K562 (cell line): ENCODE results near the gene ERMARD. TPM values are rescaled to one million over a fixed set of nuclear protein-coding genes. Genes with fewer than 3 reads are reported as not detected.

Source experiments
- ATF7 ChIP-seq: fragments of 450-650 bp; IDR thresholded peaks from 2 replicates; pipeline ENCODE4 v1.7.1; 2014; ENCODE audit warnings: mild to moderate bottlenecking, moderate library complexity
- BCOR ChIP-seq: fragments of 450-650 bp; IDR thresholded peaks from 2 replicates; pipeline ENCODE4 v1.6.1; 2016
- KLF16 ChIP-seq: IDR thresholded peaks from 2 replicates; pipeline ENCODE4 v1.6.1; 2016; ENCODE audit warnings: antibody characterized with exemption
- LEF1 ChIP-seq: fragments of 450-650 bp; IDR thresholded peaks from 2 replicates; pipeline ENCODE4 v1.6.1; 2016; ENCODE audit warnings: mild to moderate bottlenecking
- MECOM ChIP-seq: fragments of 250-450 bp; sonication (Bioruptor Pico); IDR thresholded peaks from 2 replicates; pipeline ENCODE4 v1.8.0; 2022; ENCODE audit warnings: inconsistent platforms
- MEIS2 ChIP-seq: fragments of 450-650 bp; IDR thresholded peaks from 2 replicates; pipeline ENCODE4 v1.6.1; 2014; ENCODE audit warnings: mild to moderate bottlenecking; ENCODE audit not compliant: partially characterized antibody
- NFRKB ChIP-seq: fragments of 450-650 bp; IDR thresholded peaks from 2 replicates; pipeline ENCODE4 v1.6.1; 2016; ENCODE audit warnings: low read depth
- TCF7L2 ChIP-seq: fragments of 150-350 bp; IDR thresholded peaks from 2 replicates; pipeline ENCODE4 v1.6.1; 2016; ENCODE audit warnings: low read depth, mild to moderate bottlenecking, low read length, moderate library complexity
- TFAM ChIP-seq: fragments of 250-450 bp; sonication (Bioruptor Pico); conservative IDR thresholded peaks from 2 replicates; pipeline ENCODE4 v1.5.0; 2021; ENCODE audit warnings: mild to moderate bottlenecking, moderate library complexity
- ZNF77 ChIP-seq: fragments of 250-450 bp; sonication (Bioruptor Pico); IDR thresholded peaks from 2 replicates; pipeline ENCODE4 v1.5.0; 2020
- polyA plus RNA-seq, 8 experiments: library from polyadenylated mRNA; depleted of rRNA in 4 of 8; stranded (reverse) in 5 of 8; unstranded in 3 of 8; fragments of >200 nt; fragmentation: Nextera tagmentation in 2 of 8; fragmentation: Illumina TruSeq in 1 of 8; extraction: Ambion mirVana in 2 of 8; extraction: Trizol in 1 of 8; gene quantifications; 2 replicates each; pipeline versions ENCODE4 v1.2.1 to v1.2.3, GENCODE V29; 2011 to 2014; ENCODE audit warnings: inconsistent platforms in 1 of 8, missing spikeins in 1 of 8
- total RNA-seq, 7 experiments: library from RNA; depleted of rRNA in 6 of 7; stranded (reverse); fragments of >200 nt in 6 of 7; fragmentation: Illumina TruSeq in 2 of 7; extraction: Trizol in 2 of 7; gene quantifications; 2 replicates each; pipeline versions ENCODE4 v1.2.1 to v1.2.3, GENCODE V29; 2011 to 2021; ENCODE audit warnings: low replicate concordance in 1 of 7
- TF ChIP-seq, protein P1 (sequence below): fragments of 250-450 bp; sonication (Bioruptor Pico); IDR thresholded peaks from 2 replicates; pipeline ENCODE4 v1.5.0; 2022; ENCODE audit warnings: mild to moderate bottlenecking
- TF ChIP-seq, protein P2 (sequence below): fragments of 250-450 bp; sonication (Bioruptor Pico); IDR thresholded peaks from 2 replicates; pipeline ENCODE4 v1.5.0; 2021; ENCODE audit warnings: mild to moderate bottlenecking, borderline replicate concordance
- TF ChIP-seq, protein P3 (sequence below): fragments of 250-450 bp; sonication (Bioruptor Pico); IDR thresholded peaks from 2 replicates; pipeline ENCODE4 v1.5.0; 2020; ENCODE audit warnings: mild to moderate bottlenecking, borderline replicate concordance

ERMARD gene
- total and polyA plus RNA-seq, 9 of the 15 experiments (the other 6 are each of a cell fraction or from before 2014, with no cell fraction given), result 14.5 to 68.6 (median 27.7) TPM

DNA sequence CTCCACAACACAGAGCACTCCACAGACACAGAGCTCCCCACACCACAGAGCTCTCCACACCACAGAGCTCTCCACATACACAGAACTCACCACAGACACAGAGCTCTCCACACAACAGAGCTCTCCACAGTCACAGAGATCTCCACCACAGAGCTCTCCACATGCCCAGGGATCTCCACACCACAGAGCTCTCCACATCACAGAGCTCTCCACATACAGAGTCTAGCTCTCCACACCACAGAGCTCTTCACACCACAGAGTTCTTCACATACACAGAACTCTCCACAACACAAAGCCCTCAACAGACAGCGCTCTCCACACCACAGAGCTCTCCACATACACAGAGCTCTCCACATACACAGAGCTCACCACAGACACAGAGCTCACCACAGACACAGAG is 55.3 kb downstream of the ERMARD start (continued):
- TF ChIP-seq TFAM (CRISPR knock-in tag) (no peak), TCF7L2 (no peak), ZNF77 (CRISPR knock-in tag) (no peak), ATF7 (no peak), MEIS2 (no peak), LEF1 (no peak), MECOM (no peak), KLF16 (no peak), BCOR (no peak), NFRKB (no peak)
- TF ChIP-seq, protein P1, sequence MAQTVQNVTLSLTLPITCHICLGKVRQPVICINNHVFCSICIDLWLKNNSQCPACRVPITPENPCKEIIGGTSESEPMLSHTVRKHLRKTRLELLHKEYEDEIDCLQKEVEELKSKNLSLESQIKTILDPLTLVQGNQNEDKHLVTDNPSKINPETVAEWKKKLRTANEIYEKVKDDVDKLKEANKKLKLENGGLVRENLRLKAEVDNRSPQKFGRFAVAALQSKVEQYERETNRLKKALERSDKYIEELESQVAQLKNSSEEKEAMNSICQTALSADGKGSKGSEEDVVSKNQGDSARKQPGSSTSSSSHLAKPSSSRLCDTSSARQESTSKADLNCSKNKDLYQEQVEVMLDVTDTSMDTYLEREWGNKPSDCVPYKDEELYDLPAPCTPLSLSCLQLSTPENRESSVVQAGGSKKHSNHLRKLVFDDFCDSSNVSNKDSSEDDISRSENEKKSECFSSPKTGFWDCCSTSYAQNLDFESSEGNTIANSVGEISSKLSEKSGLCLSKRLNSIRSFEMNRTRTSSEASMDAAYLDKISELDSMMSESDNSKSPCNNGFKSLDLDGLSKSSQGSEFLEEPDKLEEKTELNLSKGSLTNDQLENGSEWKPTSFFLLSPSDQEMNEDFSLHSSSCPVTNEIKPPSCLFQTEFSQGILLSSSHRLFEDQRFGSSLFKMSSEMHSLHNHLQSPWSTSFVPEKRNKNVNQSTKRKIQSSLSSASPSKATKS (CRISPR knock-in tag), result no peak
- TF ChIP-seq, protein P2, sequence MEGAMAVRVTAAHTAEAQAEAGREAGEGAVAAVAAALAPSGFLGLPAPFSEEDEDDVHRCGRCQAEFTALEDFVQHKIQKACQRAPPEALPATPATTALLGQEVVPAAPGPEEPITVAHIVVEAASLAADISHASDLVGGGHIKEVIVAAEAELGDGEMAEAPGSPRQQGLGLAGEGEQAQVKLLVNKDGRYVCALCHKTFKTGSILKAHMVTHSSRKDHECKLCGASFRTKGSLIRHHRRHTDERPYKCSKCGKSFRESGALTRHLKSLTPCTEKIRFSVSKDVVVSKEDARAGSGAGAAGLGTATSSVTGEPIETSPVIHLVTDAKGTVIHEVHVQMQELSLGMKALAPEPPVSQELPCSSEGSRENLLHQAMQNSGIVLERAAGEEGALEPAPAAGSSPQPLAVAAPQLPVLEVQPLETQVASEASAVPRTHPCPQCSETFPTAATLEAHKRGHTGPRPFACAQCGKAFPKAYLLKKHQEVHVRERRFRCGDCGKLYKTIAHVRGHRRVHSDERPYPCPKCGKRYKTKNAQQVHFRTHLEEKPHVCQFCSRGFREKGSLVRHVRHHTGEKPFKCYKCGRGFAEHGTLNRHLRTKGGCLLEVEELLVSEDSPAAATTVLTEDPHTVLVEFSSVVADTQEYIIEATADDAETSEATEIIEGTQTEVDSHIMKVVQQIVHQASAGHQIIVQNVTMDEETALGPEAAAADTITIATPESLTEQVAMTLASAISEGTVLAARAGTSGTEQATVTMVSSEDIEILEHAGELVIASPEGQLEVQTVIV (CRISPR knock-in tag), result no peak
- TF ChIP-seq, protein P3, sequence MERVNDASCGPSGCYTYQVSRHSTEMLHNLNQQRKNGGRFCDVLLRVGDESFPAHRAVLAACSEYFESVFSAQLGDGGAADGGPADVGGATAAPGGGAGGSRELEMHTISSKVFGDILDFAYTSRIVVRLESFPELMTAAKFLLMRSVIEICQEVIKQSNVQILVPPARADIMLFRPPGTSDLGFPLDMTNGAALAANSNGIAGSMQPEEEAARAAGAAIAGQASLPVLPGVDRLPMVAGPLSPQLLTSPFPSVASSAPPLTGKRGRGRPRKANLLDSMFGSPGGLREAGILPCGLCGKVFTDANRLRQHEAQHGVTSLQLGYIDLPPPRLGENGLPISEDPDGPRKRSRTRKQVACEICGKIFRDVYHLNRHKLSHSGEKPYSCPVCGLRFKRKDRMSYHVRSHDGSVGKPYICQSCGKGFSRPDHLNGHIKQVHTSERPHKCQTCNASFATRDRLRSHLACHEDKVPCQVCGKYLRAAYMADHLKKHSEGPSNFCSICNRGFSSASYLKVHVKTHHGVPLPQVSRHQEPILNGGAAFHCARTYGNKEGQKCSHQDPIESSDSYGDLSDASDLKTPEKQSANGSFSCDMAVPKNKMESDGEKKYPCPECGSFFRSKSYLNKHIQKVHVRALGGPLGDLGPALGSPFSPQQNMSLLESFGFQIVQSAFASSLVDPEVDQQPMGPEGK (CRISPR knock-in tag), result no peak
